Measurements from ENCODE around the gene TFF3. TPM values are rescaled to one million over a fixed set of nuclear protein-coding genes. Genes with fewer than 3 reads are reported as not detected.

The TFF3 gene
- polyA plus RNA-seq, 5 donors = 6.2 to 22.5 (median 13.1) TPM

DNA sequence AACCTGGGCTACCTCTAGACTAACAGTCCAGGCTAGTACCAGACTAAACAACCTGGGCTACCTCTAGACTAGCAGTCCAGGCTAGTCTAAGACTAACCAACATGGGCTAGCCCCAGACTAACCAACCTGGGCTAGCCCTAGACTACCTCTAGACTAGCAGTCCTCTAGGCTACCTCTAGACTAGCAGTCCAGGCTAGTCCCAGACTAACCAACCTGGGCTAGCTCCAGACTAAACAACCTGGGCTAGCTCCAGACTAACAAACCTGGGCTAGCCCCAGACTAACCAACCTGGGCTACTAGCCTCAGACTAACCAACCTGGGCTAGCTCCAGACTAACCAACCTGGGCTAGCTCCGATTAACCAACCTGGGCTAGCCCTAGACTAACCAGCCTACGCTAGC, 33.6 kb upstream of the TFF3 start:
- DNase-seq = no peak

DNA sequence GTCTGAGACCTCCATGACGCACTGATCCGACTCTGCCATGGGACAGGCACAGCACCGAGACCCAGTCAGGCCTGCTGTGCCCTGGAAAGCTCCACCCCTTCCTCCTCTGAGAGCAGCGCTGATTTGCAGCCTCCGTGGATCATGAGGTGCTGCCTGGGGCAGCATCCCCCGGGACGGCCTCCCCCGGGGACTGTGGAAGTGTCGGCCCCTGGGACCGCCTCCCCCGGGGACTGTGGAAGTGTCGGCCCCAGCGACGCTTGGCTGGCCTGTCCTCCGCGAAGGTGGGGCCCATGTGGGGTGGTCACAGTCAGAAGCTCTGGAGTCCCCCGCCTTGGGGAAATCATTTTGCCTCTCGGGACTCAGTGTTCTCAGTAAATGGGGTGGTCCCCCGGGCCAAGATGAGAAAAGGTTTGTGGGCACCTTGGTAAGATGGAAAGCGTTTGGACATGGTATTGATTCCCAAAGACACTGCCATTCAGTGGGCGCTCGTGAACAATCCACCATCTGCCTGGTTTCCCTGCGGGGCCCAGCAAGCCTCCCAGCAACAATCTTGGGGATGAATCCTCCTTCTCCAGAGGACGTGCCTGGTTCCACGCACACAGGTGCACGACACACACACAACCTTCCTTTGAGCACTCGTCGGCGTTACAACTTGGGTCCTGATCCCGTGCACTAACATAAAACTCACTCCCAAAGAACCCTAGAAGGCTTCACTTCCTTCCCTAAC, 32.6 kb upstream of the TFF3 start:
- no peak for DNase-seq

DNA sequence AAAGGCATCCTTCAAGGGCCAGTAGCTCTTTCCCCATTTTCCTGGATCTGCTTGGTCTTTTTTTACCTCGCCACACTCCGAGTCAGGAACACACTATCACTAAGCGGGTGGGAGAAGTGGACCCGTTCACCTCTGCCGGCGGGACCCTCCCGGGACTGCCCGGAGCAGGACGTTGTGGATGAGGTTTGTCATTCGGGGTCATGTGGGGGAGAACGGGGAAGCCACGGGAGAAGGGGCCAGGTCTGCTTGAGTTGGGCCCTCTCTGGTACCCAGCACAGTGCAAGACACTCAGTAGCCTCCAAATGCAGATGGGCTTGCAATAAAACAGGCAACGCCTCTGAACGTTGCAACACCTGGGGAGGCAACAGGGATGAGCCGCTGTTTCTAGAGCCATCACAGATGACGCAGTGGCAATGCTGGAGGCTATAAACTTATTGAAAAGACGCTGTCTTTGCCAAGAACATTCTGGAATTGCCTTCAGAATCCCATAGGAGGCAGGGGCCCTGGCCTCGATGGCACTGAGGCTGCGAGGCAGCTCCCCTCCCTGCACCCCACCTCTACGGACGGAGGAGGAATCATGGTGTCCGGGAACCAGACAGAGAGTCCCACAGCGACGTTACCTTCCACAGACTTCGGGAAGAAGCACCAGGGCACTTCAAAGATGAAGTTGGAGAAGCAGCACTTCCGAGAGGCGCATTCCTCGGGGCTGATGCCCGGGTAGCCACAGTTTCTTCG, 31.8 kb upstream of the TFF3 start:
- DNase-seq = no peak

DNA sequence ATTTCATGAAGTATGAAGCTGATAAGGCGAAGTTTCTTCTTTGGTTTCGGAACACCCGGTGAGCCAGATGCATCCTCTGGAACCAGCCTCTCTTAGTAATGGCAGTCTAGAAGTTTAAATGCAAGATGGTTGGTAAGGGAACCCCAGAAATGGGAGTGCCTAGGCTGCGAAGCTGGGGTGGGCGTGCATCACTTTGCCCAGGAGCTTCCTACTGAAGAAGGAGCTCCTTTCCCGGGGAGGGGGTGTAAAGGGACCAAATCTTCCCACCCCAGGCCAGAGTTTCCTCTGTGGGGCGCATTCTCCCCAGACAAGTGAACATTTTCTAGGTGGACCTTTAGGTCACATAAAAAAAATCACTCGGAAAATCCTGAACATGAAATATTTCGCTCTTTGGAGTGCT, 31.2 kb upstream of the TFF3 start:
- DNase-seq = no peak

GRCh38 chr21:42344631-42345030, 29.4 kb upstream of the TFF3 start:
- no peak for DNase-seq

- no peak for DNase-seq
These were observed 28.8 kb upstream of the TFF3 start for GRCh38 chr21:42343963-42344510.

DNA sequence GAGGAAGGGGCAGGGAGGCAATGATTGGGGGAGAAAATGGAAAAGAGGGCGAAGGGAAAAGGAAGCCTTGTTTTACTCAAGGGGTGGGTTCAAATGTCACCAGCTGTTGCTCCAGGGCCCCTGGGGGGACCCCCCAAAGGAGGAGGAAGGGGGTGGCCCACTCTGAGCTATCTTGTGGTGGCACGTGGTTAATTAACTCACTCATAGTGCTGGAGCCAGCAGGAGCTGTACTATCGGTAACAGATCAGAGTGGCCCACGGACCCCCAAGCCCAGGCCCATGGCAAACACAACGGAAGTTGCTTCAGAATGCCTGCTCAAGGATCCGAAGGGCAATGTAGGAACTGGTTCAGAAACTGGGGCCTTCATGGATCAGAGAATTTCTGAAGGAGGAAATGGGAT, 28.3 kb upstream of the TFF3 start:
- no peak for DNase-seq

- no peak for DNase-seq
These were observed 27.9 kb upstream of the TFF3 start for GRCh38 chr21:42343101-42343500.

DNA sequence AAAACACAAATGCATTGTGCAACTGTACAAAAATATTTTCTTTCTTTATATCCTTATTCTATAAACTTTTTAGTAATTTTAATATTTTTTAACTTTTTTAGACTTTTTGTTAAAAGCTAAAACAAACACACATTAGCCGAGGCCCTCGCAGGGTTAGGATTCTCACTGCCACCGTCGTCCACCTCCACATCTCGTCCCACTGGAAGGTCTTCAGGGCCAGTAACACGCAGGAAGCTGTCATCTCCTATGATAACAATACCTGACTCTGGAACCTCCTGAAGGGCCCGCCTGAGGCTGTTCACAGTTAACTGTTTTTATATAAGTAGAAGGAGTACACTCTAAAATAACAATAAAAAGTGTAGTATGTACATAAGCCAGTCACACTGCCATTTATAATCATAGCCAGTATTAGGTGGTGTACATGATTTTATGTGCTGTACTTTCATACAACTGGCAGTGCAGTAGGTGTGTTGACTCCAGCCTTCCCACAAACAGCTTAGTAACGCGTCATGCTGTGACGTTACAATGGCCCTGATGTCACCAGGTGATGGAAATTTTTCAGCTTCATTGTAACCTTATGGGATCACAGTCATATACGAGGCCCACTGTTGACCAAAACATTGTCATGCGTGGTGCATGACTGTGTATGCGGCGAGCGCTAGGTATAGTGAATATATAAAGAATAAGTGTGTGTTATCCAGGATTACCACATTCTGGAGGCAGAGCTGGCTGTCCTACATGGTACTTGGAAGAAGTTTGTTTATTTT, 26.8 kb upstream of the TFF3 start:
- DNase-seq = no peak

- no peak for DNase-seq
These were observed 25.2 kb upstream of the TFF3 start for GRCh38 chr21:42340187-42341050.

- DNase-seq = no peak
These were observed 23.8 kb upstream of the TFF3 start for GRCh38 chr21:42338729-42339715.

DNA sequence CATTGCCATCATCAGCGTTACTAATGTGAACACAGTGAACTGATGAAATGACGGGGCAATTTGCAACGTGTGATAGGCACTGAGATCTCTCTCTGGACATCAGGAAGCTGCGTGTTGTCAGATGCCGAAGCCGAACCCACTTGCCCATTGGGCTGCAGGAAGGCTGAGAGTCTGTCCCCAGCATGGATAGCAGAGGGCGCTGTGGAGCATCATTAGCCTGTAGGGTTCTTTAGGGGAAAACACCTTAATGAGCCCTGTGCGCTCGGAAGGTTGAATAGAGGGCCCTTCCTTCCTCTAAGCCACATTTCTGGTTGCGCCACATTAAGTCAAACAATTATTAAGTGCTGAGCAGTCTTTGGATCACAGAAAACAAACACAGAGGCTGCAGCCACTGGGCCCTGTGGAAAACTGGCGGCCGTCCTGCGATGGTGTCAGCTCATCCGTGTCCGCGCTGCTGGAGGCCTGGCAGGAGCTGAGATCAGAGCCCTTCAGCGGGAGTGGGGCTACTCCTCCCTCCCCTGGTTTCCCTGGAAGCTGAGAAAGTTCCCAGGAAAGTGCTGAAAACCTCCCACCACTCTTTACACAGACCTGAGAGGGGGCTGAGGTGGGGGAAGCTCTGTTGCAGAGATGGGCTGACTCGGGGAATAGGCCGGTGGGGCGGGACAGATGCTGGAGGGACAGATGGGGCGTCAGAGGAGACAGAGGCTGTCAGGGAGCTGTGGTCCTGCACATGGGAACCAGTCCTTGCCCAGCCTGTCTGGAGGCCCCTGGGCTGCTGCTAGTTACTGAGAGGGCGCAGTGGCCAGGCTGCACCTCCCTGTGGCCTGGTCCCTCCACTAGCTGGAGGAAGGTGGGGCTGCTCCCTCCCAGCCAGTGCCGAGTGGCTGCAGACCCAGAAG, 22.9 kb upstream of the TFF3 start:
- DNase-seq = peak; percentile 62 to 66

DNA sequence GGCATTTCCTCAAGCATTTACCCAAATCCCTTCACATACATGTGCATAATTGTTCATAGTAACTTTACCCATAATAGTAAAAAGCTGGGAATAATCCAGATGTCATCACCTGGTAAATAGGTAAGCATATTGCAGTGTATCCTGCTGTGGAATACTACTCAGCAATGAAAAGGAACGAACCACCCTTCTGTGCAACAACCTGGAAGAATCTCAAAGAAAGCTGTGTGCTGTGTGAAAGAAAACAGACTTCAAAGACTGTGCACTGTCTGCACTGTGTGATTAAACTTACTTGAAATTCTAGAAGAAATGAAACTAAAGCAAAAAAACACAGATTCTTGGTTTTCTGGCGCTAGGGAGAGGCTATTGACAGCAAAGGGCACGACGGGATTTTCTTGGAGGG, 22.1 kb upstream of the TFF3 start:
- DNase-seq = no peak

DNA sequence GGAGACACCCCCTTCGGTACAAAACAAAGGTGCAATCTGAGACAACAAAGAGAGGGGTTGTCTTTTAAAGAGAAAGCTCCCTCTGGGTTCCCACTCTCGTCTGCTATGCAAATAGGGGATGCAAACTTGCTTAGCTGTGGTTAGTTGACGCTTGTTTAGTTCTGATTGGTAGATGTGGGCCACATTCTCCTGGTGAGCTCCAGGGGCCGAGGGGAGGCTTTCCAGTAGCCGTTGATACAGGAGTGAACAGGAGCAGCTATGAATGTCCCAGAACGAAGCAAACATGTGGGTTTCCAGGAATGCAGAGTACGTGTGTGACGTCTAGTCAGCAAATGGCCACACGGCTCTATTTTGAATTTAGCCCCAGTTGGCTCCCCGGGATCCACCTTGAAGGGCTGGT, 20.8 kb upstream of the TFF3 start:
- DNase-seq = no peak

GRCh38 chr21:42332557-42333317, 17.5 kb upstream of the TFF3 start:
- DNase-seq = no peak

GRCh38 chr21:42331660-42332059, 16.5 kb upstream of the TFF3 start:
- no peak for DNase-seq

GRCh38 chr21:42330380-42331371, 15.5 kb upstream of the TFF3 start:
- no peak for DNase-seq

Measured in right lung (tissue), 5 donors.